Lower lobe of right lung (tissue), 2 donors: ENCODE measurements around the gene RNASET2. TPM values are rescaled to one million over a fixed set of nuclear protein-coding genes. Genes with fewer than 3 reads are reported as not detected.
"Not testable (repeated sequence)": the region's sequence is repeated elsewhere in the genome, so short reads cannot be mapped to it uniquely, and the experiment has no call there.

ENCODE experiments used
- ATAC-seq, 2 donors: fragments of 200-7000 bp; cut with Tn5 transposase; one replicate each; pipeline ENCODE4 v1.9.1; 2020 to 2022; ENCODE audit warnings: mild to moderate bottlenecking in 2 of 2, moderate library complexity in 2 of 2
- DNase-seq: peaks from one replicate; pipeline ENCODE4 v3.0.0-alpha.2; 2020
- H3K27ac ChIP-seq: fragments of 200-600 bp; one replicate; pipeline ENCODE4 v1.8.0; 2022
- H3K27me3 ChIP-seq: fragments of 200-600 bp; one replicate; pipeline ENCODE4 v1.8.0; 2022; ENCODE audit warnings: low read depth
- H3K36me3 ChIP-seq: fragments of 200-600 bp; one replicate; pipeline ENCODE4 v1.8.0; 2022; ENCODE audit warnings: mild to moderate bottlenecking
- H3K4me1 ChIP-seq: fragments of 200-600 bp; one replicate; pipeline ENCODE4 v1.8.0; 2022
- H3K4me3 ChIP-seq: fragments of 200-600 bp; one replicate; pipeline ENCODE4 v1.8.0; 2022; ENCODE audit warnings: mild to moderate bottlenecking
- H3K9me3 ChIP-seq: fragments of 200-600 bp; one replicate; pipeline ENCODE4 v1.8.0; 2022
- intact Hi-C: fragments of 100-400 bp; cut with DNase I; formaldehyde crosslinking; loops from one replicate; pipeline ENCODE4 v1.11.0; 2022
- total RNA-seq: library from RNA; stranded (reverse); fragmentation: NEBNext Ultra II Directional; extraction: Animal tissue kit (Norgen Biotek cat#: 25700); gene quantifications from one replicate; pipeline ENCODE4 v1.2.1, GENCODE V29; 2021
- TF ChIP-seq, protein P1 (sequence below): fragments of 200-600 bp; IDR thresholded peaks from one replicate; pipeline ENCODE4 v1.8.0; 2022; ENCODE audit warnings: antibody characterized with exemption, mild to moderate bottlenecking
- donor health status: DM: no; HTN: yes; CAD: no; lungs with severe emphysema.

The RNASET2 gene
- total RNA-seq, 1 donor from 2014 or later, result 103 TPM

DNA sequence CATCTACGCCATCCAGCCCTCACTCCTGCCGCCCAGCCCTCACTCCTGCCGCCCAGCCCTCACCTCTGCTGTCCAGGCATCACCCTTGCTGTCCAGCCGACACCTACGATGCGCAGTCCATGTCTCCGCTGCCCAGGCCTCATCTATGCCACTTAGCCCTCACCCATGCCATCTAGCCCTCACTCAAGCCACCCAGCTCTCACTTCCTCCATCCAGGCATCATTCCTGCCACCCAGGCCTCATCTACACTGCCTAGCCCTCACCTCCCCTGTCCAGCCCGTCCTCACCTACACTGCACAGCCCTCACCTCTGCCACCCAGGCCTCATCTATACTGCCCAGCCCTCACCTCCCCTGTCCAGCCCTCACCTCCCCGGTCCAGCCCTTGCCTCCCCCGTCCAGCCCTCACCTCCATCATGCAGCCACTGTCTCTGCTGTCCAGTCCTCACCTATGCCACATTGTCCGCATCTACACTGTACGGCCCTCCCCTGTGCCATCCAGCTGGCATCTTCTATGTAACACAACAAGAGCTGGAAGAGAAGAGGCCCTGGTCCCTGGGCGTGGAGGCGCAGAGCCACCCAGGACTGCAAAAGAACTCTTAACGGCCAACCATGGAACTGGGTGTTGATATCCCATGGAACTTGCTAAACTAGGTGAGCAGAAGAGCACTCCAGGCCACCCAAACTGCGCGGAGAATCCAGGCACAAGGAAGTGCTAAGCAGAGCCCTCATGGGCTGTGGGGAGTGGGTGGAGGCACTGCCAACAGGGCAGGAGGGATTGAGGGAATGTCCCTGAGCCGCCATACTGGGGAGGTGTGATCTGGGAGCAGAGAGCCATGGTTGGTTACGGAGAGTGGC is 31.0 kb downstream of the RNASET2 start:
- DNase-seq, result no peak
- H3K9me3 ChIP-seq, result no peaks in the 10 kb centered on the region
- peaks cover 24% of the 10 kb centered on the region for H3K36me3 ChIP-seq
- no peak overlapping the region for H3K4me3 ChIP-seq
- no peaks in the 10 kb centered on the region for H3K27me3 ChIP-seq
- intact Hi-C loops, result no loop called here
- no peak overlapping the region for H3K27ac ChIP-seq
- TF ChIP-seq, protein P1, sequence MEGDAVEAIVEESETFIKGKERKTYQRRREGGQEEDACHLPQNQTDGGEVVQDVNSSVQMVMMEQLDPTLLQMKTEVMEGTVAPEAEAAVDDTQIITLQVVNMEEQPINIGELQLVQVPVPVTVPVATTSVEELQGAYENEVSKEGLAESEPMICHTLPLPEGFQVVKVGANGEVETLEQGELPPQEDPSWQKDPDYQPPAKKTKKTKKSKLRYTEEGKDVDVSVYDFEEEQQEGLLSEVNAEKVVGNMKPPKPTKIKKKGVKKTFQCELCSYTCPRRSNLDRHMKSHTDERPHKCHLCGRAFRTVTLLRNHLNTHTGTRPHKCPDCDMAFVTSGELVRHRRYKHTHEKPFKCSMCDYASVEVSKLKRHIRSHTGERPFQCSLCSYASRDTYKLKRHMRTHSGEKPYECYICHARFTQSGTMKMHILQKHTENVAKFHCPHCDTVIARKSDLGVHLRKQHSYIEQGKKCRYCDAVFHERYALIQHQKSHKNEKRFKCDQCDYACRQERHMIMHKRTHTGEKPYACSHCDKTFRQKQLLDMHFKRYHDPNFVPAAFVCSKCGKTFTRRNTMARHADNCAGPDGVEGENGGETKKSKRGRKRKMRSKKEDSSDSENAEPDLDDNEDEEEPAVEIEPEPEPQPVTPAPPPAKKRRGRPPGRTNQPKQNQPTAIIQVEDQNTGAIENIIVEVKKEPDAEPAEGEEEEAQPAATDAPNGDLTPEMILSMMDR, result no peak
- no peaks in the 10 kb centered on the region for H3K4me1 ChIP-seq
- ATAC-seq, result peak in 1 of 2 donors; percentile 62

DNA sequence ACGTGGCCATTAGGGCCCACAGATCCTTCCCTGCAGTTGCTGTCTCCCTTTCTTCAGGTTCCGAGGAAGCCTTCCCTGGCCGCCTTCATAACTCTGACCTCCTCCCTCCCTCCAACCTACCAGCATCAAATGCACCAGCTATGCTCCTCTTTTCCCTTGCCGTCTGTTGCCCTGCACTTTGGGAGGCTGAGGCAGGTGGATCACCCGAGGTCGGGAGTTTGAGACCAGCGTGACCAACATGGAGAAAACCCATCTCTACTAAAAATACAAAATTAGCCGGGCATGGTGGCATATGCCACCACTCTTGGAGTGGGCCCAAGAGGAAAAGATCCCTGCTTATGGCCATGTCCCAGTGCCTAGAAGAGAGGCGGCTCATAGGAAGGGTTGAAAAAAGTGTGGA is 31.8 kb downstream of the RNASET2 start:
- DNase-seq (no peak), ATAC-seq (no peak)
- no peaks in the 10 kb centered on the region for H3K4me1 ChIP-seq
- intact Hi-C loops, result no loop called here
- TF ChIP-seq, protein P1, result no peak
- H3K9me3 ChIP-seq, result no peaks in the 10 kb centered on the region
- H3K4me3 ChIP-seq, result no peak overlapping the region
- no peaks in the 10 kb centered on the region for H3K27me3 ChIP-seq
- no peak overlapping the region for H3K27ac ChIP-seq
- H3K36me3 ChIP-seq, result peaks cover 19% of the 10 kb centered on the region

DNA sequence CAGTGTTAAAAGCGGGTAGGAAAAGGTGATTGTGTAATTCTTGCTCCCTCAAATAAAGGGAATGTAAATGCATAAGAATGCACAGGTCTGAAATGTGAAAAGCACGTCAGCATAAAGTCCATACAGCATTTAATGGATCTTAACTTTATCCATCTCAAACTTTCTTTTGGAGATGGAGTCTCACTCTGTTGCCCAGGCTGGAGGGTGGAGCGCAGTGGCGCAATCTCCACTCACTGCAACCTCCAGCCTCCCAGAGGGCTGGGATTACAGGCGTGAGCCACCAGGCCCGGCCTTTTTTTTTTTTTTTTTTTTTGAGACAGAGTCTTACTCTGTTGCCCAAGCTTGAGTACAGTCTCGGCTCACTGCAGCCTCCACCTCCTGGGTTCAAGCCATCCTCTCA is 33.4 kb downstream of the RNASET2 start:
- ATAC-seq, result no peak
- Histone ChIP-seq H3K9me3 (no peaks in the 10 kb centered on the region), H3K27me3 (no peaks in the 10 kb centered on the region), H3K4me1 (no peaks in the 10 kb centered on the region), H3K4me3 (no peak overlapping the region), H3K27ac (no peak overlapping the region), H3K36me3 (peaks cover 5% of the 10 kb centered on the region)
- intact Hi-C loops, result no loop called here
- no peak for DNase-seq
- TF ChIP-seq, protein P1, result no peak

DNA sequence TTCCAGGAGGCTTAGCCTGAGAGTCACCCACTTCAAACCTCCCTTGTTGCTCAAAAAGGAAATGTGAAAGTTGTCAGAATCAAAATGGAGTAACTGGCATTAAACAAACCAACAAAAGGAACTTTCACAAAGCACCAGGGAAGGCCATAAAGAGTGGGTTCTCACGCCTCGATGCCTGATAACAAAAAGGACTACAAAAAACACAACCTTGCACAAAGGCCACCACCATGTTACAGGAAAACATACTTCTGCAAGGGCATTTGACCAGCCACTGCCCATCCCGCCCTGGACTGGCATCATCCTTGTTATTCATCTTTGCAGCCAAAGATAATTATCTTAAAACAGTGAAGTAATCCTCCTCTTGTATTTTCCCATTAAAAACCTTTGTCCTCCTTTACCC is 34.8 kb downstream of the RNASET2 start:
- Histone ChIP-seq H3K36me3 (peaks cover 1% of the 10 kb centered on the region), H3K4me3 (no peak overlapping the region), H3K27me3 (no peaks in the 10 kb centered on the region), H3K4me1 (no peaks in the 10 kb centered on the region), H3K27ac (no peak overlapping the region), H3K9me3 (no peaks in the 10 kb centered on the region)
- intact Hi-C loops, result no loop called here
- DNase-seq, result no peak
- ATAC-seq, result no peak
- TF ChIP-seq, protein P1, result no peak

DNA sequence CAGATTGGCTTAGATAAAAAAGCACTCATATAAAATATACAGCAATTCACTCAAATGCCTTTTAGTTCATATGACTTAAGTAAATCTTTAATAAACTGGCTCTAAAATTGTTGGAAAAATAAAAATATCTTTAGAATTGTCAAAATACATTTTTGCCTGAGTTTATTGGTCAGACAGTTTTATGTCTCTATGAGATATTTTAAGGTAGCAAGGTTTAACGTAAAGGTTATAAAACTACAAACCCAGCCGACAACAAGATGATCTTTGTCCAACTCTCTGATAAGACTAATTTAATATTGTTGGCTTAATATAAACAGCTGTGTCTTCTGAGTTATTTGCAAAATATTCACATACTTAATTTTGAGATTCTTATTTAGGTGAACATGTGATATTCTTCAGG is 39.5 kb downstream of the RNASET2 start:
- H3K9me3 ChIP-seq, result no peaks in the 10 kb centered on the region
- H3K27me3 ChIP-seq, result no peaks in the 10 kb centered on the region
- ATAC-seq (no peak), DNase-seq (no peak)
- TF ChIP-seq, protein P1, result no peak
- H3K4me3 ChIP-seq, result no peak overlapping the region
- H3K27ac ChIP-seq, result no peak overlapping the region
- no peaks in the 10 kb centered on the region for H3K4me1 ChIP-seq
- no peaks in the 10 kb centered on the region for H3K36me3 ChIP-seq
- intact Hi-C loops, result no loop called here

DNA sequence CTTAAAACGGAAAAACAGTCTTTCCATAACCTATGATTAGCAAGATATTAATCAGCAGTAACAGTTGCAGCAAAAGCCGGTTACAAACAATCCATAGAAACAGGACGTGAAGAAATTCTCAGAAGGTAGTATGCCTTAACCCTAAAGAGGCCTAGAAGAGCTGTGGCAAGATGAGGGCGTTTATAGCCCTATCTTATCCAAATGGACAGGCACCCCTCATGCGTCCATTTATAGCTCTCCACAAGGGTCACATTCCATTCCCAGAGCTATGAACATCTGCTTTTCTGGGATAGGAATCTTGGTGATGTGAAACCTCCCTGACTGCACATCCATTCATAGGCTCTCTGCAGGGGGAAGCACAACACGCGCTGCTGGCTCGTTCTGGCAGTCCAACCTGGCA is 40.9 kb downstream of the RNASET2 start:
- ATAC-seq, intact Hi-C loops, H3K4me1 ChIP-seq, H3K4me3 ChIP-seq, H3K27me3 ChIP-seq, DNase-seq, H3K9me3 ChIP-seq, H3K36me3 ChIP-seq, H3K27ac ChIP-seq: not testable (repeated sequence)

DNA sequence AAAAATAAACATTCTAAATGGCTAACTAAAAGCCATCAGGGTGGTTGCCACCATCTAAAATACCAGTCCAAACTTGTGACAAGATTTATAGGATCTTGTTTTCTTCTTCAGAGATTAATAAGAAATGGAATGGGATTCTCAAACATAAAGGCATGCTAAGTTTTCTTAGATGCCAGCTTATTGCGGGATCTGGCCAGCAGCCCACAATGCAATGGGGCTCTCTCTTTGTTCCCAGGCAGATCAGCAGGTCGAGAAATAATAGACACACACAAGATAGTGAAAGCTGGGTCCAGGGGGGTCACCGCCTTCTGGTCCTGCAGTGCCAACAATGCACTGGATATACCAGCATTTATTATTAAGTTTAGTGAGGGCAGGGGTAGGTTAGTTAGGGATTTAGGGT is 41.4 kb downstream of the RNASET2 start:
- H3K4me1 ChIP-seq, intact Hi-C loops, H3K4me3 ChIP-seq: not testable (repeated sequence)

More for the DNA sequence above, 41.4 kb downstream of the RNASET2 start:
- H3K27me3 ChIP-seq, H3K36me3 ChIP-seq, DNase-seq, ATAC-seq, H3K9me3 ChIP-seq, H3K27ac ChIP-seq: not testable (repeated sequence)
